ENCODE measurements around the gene OR52N1.

OR52N1 gene

DNA sequence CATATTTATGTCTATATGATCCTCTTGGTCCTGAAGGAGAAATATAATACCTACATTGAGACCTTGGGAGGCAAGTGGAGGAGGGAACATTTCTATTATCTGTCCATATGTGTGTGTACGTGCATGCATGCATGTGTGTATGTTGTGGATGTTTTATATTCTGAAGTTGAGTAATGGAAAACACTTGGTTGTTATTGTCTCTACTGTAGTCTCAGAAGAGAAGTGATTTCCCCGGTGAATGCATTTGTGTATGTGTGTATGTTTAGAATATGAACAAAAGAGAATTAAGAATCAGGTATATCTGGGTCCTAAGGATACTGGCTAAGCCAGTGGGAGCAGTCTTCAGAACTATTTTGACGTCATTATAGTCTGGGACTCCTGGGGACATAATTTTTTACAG lies at the start of gene OR52N1:
Gene OR52N1 (minus strand): TSS at position 101 of the 400 bp plus-strand sequence. CDS start 2,449 bp downstream, outside the sequence.
- DNase-seq = no peak
- Mint-ChIP-seq H3K9me3 (no peaks in the 10 kb centered on the region), H3K27me3 (peaks cover 10% of the 10 kb centered on the region), H3K4me1 (no peaks in the 10 kb centered on the region), H3K27ac (no peak within 1 kb of the TSS), H3K4me3 (no peak within 1 kb of the TSS)
- no peak for ATAC-seq

GRCh38 chr11:5837695-5838094 lies 46.6 kb upstream of the OR52N1 start:
- H3K27ac Mint-ChIP-seq = no peak overlapping the region
- ATAC-seq (no peak), DNase-seq (no peak)
- peaks cover 21% of the 10 kb centered on the region for H3K27me3 Mint-ChIP-seq
- H3K9me3 Mint-ChIP-seq = peaks cover 5 to 6% of the 10 kb centered on the region in 2 donors
- no peaks in the 10 kb centered on the region for H3K4me1 Mint-ChIP-seq
- no peak overlapping the region for H3K4me3 Mint-ChIP-seq

DNA sequence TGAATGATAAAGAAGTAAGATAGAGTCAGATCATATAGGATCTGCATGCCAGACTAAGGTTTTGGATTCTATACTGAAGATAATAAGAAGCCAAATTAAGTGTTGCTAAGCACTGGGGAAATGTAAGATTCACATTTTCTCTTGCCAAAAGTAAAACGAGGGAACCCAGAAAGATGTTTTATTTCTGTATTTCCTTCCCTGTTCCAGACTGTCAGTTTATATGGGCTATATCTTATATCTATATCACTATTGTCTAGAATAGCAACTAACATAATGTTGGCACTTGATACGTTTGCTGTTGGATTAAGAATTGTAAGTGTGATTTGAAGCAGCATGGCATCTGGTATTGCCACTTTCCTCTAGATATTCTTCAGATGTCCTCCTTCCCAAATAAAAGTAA lies 42.4 kb upstream of the OR52N1 start:
- ATAC-seq (no peak), DNase-seq (no peak)
- peaks cover 15% of the 10 kb centered on the region for H3K27me3 Mint-ChIP-seq
- no peaks in the 10 kb centered on the region for H3K4me1 Mint-ChIP-seq
- peaks cover 3 to 4% of the 10 kb centered on the region in 2 donors for H3K9me3 Mint-ChIP-seq
- no peak overlapping the region for H3K27ac Mint-ChIP-seq
- no peak overlapping the region for H3K4me3 Mint-ChIP-seq

GRCh38 chr11:5831196-5831829 lies 40.2 kb upstream of the OR52N1 start:
- peak overlapping the region in 1 of 2 donors; percentile 59 for H3K27ac Mint-ChIP-seq
- ATAC-seq = no peak

DNA sequence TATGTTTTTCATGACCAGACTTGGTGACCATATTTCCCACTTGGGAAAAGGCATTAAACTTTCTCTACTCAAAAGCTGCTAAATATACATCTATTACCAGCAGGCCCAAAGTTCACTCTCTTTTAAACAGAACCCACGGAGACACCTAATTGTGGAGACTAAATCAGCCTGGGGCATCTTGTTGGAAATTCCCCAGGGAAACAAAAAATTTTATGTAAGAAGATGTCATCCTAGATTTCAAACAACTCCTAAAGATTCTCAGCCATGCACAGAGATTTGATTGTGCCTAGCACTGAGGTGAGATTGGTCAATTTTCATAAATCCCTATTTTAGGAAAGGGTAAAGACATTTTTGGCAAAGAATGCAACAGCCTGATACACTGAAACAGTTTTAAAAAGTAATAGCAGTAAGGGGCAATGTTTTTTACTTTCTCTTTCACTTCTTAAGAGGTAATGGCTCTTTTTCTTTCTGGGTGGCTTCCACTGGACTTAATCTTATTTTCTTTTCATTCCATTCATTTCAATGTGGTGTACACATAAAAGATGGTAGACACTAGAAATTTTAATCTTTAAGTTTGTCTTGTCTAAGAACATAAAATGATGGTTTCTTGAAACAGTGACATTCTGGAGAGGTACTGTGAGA lies 27.3 kb upstream of the OR52N1 start:
- peak overlapping the region; percentile 43 to 71 for H3K4me3 Mint-ChIP-seq
- peak overlapping the region; percentile 79 to 87 for H3K27ac Mint-ChIP-seq
- peaks cover 6% of the 10 kb centered on the region for H3K27me3 Mint-ChIP-seq
- ATAC-seq = no peak
- DNase-seq = no peak
- no peaks in the 10 kb centered on the region for H3K9me3 Mint-ChIP-seq
- H3K4me1 Mint-ChIP-seq = peaks cover 6% of the 10 kb centered on the region

More at GRCh38 chr11:5831196-5831829, 40.2 kb upstream of the OR52N1 start:
- Mint-ChIP-seq H3K4me3 (no peak overlapping the region), H3K27me3 (peaks cover 9% of the 10 kb centered on the region), H3K9me3 (no peaks in the 10 kb centered on the region), H3K4me1 (no peaks in the 10 kb centered on the region)
- no peak for DNase-seq

DNA sequence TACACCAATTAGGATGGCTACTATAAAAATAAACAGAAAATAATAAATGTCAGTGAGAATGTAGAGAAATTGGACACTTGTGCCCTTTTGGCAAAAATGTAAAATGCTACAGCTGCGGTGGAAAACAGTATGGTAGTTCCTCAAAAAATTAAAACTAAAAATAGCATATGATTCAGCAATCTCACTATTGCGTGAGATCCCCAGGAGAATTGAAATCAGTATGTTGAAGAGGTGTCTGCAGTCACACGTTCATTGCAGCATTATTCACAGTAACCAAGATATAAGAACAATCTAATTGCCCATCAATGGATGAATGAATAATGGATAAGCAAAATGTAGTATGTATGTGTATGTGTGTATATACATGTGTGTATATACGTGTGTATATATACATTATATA lies 24.5 kb upstream of the OR52N1 start:
- DNase-seq = no peak
- Mint-ChIP-seq H3K9me3 (no peaks in the 10 kb centered on the region), H3K4me3 (no peak overlapping the region), H3K27ac (no peak overlapping the region), H3K4me1 (peaks cover 6% of the 10 kb centered on the region), H3K27me3 (peaks cover 3% of the 10 kb centered on the region)
- no peak for ATAC-seq

DNA sequence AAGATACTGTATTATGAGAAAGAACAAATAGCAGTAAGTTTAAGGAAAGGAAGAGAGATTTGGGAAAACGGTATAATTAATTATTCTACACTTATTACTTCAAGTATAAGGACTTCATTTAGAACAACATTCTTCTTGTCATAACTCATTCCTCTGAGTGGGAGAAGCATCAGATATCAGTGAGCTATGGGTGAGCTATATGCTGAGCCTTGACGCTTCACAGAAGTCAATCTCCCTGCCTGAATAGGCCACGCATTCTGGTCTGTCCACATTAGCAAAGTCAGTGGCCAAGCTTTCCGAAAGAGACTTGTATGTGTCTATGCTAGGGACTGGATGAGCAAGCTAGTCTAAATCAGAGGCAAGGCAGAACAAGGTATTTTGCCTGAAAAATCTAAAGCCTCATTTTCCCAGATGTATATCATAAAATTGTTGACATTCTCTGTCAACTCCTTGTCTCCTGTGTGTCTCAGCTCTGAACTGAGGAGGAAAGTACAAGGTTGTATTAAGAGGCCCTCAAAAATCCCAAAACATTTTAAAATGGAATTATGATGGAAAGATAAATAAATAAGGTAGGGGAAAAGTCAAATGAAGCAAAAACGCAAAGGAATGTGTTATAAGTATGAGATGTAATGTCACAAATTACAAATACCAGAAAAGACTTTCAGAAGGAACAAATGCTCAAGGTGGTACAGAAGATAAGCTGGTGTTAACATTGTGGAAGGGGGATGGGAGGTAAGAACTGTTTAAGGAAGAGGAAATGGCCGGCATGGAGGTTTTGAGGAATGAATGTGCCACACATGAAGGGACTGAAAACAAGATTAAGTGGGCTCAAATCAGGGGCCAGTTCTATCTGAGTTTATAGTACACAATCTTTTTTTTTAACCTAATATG lies 19.1 kb upstream of the OR52N1 start:
- H3K4me3 Mint-ChIP-seq = no peak overlapping the region
- no peak overlapping the region for H3K27ac Mint-ChIP-seq
- H3K9me3 Mint-ChIP-seq = no peaks in the 10 kb centered on the region

GRCh38 chr11:5809122-5809519 lies 18.1 kb upstream of the OR52N1 start:
- H3K9me3 Mint-ChIP-seq = peaks cover 5% of the 10 kb centered on the region in 2 donors
- H3K27ac Mint-ChIP-seq = no peak overlapping the region
- ATAC-seq (peak; percentile 51), DNase-seq (peak; percentile 10 to 11)
- peak overlapping the region; percentile 81 to 82 for H3K4me3 Mint-ChIP-seq
- peaks cover 14% of the 10 kb centered on the region for H3K4me1 Mint-ChIP-seq
- H3K27me3 Mint-ChIP-seq = peaks cover 22% of the 10 kb centered on the region

More for the DNA sequence above, 19.1 kb upstream of the OR52N1 start:
- Mint-ChIP-seq H3K4me1 (peaks cover 14% of the 10 kb centered on the region), H3K27me3 (peaks cover 22% of the 10 kb centered on the region)
- no peak for DNase-seq
- ATAC-seq = no peak

- Mint-ChIP-seq H3K27ac (peak within 1 kb of the TSS; percentile 44 to 57), H3K27me3 (peaks cover 22% of the 10 kb centered on the region), H3K4me1 (peaks cover 14% of the 10 kb centered on the region), H3K9me3 (peaks cover 7 to 9% of the 10 kb centered on the region in 2 donors), H3K4me3 (peak within 1 kb of the TSS; percentile 81 to 82)
- ATAC-seq (peak; percentile 90), DNase-seq (peak; percentile 67 to 76)
These were observed 17.5 kb upstream of the OR52N1 start, which contains the start of gene OR52N2 for GRCh38 chr11:5808500-5809121. OR52N2 (plus strand) TSS chr11:5808924; CDS start chr11:5820336, 11,412 bp downstream.

- DNase-seq (no peak), ATAC-seq (no peak)
- Mint-ChIP-seq H3K27ac (no peak overlapping the region), H3K4me1 (peaks cover 14% of the 10 kb centered on the region), H3K27me3 (peaks cover 22% of the 10 kb centered on the region), H3K4me3 (no peak overlapping the region), H3K9me3 (peaks cover 7 to 17% of the 10 kb centered on the region in 2 donors)
These were observed 16.5 kb upstream of the OR52N1 start for GRCh38 chr11:5807580-5807979.

GRCh38 chr11:5803982-5804381 lies 12.9 kb upstream of the OR52N1 start:
- Mint-ChIP-seq H3K4me1 (peaks cover 8% of the 10 kb centered on the region), H3K27ac (no peak overlapping the region), H3K4me3 (no peak overlapping the region), H3K9me3 (peaks cover 7 to 17% of the 10 kb centered on the region in 2 donors), H3K27me3 (peaks cover 4% of the 10 kb centered on the region)
- DNase-seq (no peak), ATAC-seq (no peak)

GRCh38 chr11:5796541-5796940 lies 5.5 kb upstream of the OR52N1 start:
- no peaks in the 10 kb centered on the region for H3K4me1 Mint-ChIP-seq
- H3K27ac Mint-ChIP-seq = no peak overlapping the region
- H3K4me3 Mint-ChIP-seq = no peak overlapping the region
- H3K9me3 Mint-ChIP-seq = no peaks in the 10 kb centered on the region
- DNase-seq (no peak), ATAC-seq (no peak)
- peaks cover 23% of the 10 kb centered on the region for H3K27me3 Mint-ChIP-seq

- H3K4me3 Mint-ChIP-seq = no peak within 1 kb of the TSS
- no peaks in the 10 kb centered on the region for H3K4me1 Mint-ChIP-seq
- DNase-seq (no peak), ATAC-seq (no peak)
- no peaks in the 10 kb centered on the region for H3K9me3 Mint-ChIP-seq
- H3K27me3 Mint-ChIP-seq = no peaks in the 10 kb centered on the region
- H3K27ac Mint-ChIP-seq = no peak within 1 kb of the TSS
These were observed 7.8 kb downstream of the OR52N1 start, which contains the start of gene OR52N5 for GRCh38 chr11:5783255-5783654. OR52N5 (minus strand) TSS chr11:5783355; CDS start chr11:5778634, 4,721 bp downstream.

DNA sequence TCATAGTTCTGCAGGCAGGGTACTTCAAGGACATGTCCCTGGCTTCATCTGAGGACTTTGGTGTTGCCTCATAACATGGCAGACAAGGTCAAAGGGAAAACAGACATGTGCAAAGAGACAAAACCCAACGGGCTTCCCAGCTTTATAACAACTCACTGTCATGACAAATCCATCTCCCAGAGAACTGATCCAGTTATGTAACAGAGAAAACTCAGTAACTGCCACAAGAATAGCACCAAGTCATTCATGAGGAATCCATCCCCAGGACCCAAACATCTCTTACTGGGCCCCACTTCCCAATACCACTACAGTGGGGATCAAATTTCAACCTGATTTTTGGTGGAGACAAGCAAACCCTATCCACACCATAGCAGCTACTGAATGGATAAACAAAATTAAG lies 24.0 kb downstream of the OR52N1 start:
- ATAC-seq = no peak

GRCh38 chr11:5753943-5754342 lies 37.1 kb downstream of the OR52N1 start, which contains the start of gene OR52N4:
OR52N4 (plus strand) TSS chr11:5754243; CDS start chr11:5754741, 498 bp downstream.
- DNase-seq (no peak), ATAC-seq (no peak)
- Mint-ChIP-seq H3K4me3 (no peak within 1 kb of the TSS), H3K27me3 (no peaks in the 10 kb centered on the region), H3K27ac (no peak within 1 kb of the TSS), H3K9me3 (no peaks in the 10 kb centered on the region), H3K4me1 (no peaks in the 10 kb centered on the region)

More for the DNA sequence above, 24.0 kb downstream of the OR52N1 start:
- no peak for DNase-seq
- Mint-ChIP-seq H3K4me3 (no peak overlapping the region), H3K9me3 (no peaks in the 10 kb centered on the region), H3K27ac (no peak overlapping the region), H3K27me3 (no peaks in the 10 kb centered on the region), H3K4me1 (no peaks in the 10 kb centered on the region)

Measured in stimulated activated naive CD8-positive, alpha-beta T cell treated with anti-CD3 and anti-CD28 coated beads, Interleukin-15, amount 100 ng/mL, for 72 hours (primary cell).